GM18520 (cell line): Measurements from ENCODE around the gene GOLGA6L6.
"Not testable (repeated sequence)": the region's sequence is repeated elsewhere in the genome, so short reads cannot be mapped to it uniquely, and the experiment has no call there.

Experiments
- ATAC-seq: cut with Tn5 transposase; IDR thresholded peaks from one replicate; pipeline ENCODE4 v1.9.1; 2021; ENCODE audit not compliant: unreplicated experiment

Gene GOLGA6L6, protein sequence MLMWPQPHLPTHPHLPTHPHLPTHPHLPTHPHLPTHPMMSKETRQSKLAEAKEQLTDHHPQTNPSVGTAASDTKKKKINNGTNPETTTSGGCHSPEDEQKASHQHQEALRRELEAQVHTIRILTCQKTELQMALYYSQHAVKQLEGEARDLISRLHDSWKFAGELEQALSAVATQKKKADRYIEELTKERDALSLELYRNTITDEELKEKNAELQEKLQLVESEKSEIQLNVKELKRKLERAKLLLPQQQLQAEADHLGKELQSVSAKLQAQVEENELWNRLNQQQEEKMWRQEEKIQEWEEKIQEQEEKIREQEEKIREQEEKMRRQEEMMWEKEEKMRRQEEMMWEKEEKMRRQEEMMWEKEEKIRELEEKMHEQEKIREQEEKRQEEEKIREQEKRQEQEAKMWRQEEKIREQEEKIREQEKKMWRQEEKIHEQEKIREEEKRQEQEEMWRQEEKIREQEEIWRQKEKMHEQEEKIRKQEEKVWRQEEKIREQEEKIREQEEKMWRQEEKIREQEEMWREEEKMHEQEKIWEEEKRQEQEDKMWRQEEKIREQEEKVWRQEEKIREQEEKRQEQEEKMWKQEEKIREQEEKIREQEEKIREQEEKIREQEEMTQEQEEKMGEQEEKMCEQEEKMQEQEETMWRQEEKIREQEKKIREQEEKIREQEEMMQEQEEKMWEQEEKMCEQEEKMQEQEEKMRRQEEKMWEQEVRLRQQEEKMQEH

GRCh38 chr15:20541700-20542099 is at the start of gene GOLGA6L6:
Gene GOLGA6L6, minus strand, starts transcription at chr15:20541800. Its CDS starts 91 bp downstream, at chr15:20541709.
- ATAC-seq, result not testable (repeated sequence)

GRCh38 chr15:20590069-20590468 is 48.5 kb upstream of the GOLGA6L6 start:
- not testable (repeated sequence) for ATAC-seq

- not testable (repeated sequence) for ATAC-seq
Measured at GRCh38 chr15:20586821-20587220, 45.2 kb upstream of the GOLGA6L6 start.

GRCh38 chr15:20582726-20583115 is 41.1 kb upstream of the GOLGA6L6 start:
- ATAC-seq, result not testable (repeated sequence)

- ATAC-seq, result not testable (repeated sequence)
Measured at GRCh38 chr15:20582109-20582725, 40.6 kb upstream of the GOLGA6L6 start.

- not testable (repeated sequence) for ATAC-seq
Measured at GRCh38 chr15:20581261-20582108, 39.9 kb upstream of the GOLGA6L6 start.

DNA sequence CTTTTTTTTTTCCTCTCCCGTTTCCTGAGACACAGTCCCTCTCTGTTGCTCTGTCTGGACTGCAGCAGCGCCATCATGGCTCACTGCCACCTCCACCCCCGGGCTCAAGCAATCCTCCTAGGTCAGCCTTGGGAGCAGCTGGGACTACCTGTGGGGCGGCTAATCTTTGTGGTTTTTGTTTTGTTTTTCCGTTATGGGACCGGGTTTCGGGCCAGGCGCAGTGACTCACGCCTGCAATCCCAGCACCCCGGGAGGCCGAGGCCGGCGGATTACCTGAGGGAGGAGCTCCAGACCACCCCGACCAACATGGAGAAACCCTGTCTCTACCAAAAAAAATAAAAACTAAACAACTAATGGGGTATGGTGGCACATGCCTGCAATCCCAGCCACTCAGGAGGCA is 38.1 kb upstream of the GOLGA6L6 start:
- not testable (repeated sequence) for ATAC-seq

DNA sequence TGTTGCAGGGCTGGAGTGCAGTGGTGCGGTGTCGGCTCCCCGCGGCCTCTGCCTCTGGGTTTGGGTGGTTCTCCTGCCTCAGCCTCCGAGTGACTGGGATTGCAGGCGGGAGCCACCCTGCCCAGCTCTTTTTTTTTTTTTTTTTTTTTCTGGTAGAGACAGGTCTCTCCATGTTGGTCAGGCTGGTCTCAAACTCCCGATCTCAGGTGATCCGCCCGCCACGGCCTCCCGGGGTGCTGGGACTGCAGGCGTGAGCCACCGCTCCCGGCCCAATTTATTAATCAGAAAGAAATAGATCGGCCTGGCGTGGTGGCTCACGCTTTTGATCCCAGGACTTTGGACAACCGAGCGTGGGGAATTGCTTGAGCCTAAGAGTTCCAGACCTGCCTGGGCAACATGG is 9.7 kb upstream of the GOLGA6L6 start:
- not testable (repeated sequence) for ATAC-seq

GRCh38 chr15:20505926-20506658 is 35.5 kb downstream of the GOLGA6L6 start:
- not testable (repeated sequence) for ATAC-seq

GRCh38 chr15:20502839-20503238 is 38.8 kb downstream of the GOLGA6L6 start:
- not testable (repeated sequence) for ATAC-seq

GRCh38 chr15:20501512-20502222 is 39.9 kb downstream of the GOLGA6L6 start:
- not testable (repeated sequence) for ATAC-seq

GRCh38 chr15:20497781-20498180 is 43.8 kb downstream of the GOLGA6L6 start:
- not testable (repeated sequence) for ATAC-seq

GRCh38 chr15:20493035-20493434 is 48.6 kb downstream of the GOLGA6L6 start:
- not testable (repeated sequence) for ATAC-seq

DNA sequence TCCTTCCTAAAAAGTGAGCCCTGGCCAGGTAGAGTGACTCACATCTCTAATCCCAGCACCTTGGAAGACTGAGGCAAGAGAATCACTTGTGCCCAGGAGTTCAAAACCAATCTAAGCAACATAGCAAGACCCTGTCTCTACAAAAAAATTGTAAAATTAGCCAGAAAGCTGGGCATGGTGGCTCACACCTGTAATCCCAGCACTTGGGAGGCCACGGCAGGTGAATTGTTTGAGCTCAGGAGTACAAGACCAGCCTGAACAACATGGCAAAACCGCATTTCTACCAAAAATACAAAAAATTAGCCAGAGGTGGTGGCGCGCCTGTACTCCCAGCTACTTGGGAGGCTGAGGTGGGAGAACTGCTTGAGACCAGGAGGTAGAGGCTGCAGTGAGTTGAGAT is 49.0 kb downstream of the GOLGA6L6 start:
- ATAC-seq, result not testable (repeated sequence)

GRCh38 chr15:20489320-20489719 is 52.3 kb downstream of the GOLGA6L6 start:
- ATAC-seq, result not testable (repeated sequence)
